ENCODE measurements around the gene ANKS1B.

ANKS1B gene

DNA sequence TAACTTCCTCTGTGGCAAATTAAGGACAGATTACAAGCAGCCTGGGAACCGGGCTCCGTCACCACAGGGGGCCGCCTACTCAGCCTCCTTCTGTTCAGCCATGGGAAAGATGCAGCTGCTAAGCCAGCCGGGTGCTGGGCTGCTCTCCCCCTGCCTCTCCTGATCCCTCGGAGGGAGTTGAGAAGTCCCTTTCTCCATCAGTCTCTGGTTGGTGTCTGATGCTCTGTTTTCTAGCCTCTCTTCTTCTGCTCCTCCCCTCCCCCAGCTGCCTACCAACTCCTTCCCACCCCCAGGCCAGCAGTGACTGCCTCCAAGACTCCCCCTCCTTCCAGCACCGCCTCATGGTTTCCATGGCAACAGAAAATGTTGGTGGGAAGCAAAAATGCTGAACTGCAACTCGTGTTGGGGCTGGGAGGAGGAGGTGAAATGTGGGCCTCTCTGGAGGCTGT is 853.0 kb downstream of the ANKS1B start:
- no peak for DNase-seq (ENCODE audit: low read depth in 3 of 3)

DNA sequence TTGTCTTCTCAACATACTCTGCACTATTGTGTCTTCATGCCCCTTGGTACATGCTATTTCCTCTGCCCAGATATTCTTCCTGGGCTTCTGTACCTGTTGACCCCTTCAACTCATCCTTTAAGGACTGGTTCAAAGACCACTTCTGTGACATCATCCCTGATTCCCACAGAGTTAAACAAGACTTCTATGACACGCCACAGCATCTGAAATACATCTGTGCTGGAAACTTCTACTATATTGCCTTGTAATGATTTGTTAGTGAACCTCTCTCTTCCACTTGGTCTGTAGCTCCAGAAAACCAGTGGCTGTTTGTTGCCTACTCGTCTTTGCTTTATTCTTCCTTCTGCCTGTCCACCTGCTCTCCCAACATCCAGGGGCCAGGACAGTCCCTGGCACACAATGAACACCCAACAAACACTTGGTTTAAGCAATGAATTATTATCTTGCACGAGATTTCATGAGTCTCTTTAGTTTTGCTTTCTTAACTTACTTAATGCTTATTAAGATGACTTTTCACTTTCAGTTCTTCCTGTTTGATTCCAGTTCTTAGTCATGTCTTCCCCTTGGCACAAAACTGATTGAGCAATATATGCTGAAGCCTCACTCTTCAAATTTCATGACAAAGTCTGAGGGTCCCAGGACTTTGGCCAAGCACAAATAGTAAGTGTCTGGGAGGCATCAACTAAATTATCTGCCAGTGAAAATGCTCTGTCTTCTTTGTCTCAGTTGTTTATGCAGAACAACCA is 853.8 kb downstream of the ANKS1B start:
- no peak for DNase-seq (ENCODE audit: low read depth in 3 of 3)

GRCh38 chr12:99128246-99128802 is 856.4 kb downstream of the ANKS1B start:
- DNase-seq (ENCODE audit: low read depth in 3 of 3) = no peak

DNA sequence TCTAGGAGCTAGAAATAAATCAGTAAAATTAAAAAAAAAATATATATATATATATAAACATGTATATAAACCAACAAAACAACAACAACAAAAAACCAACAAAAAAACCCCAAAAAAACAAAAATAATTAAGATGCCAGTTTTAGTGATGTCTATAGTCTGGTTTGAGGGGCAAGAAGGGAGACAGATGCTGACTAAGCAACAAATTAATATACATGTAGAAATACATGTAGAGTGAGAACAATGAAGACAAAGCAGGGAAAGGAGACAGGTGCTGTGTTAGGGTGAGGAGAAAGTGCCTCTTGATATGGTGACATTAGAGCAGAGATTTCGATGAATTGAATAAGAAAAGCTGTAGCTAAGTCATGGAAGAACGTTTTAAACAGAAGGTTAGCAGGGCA is 861.8 kb downstream of the ANKS1B start:
- no peak for DNase-seq (ENCODE audit: low read depth in 3 of 3)

- no peak for DNase-seq (ENCODE audit: low read depth in 3 of 3)
These were observed 862.2 kb downstream of the ANKS1B start for GRCh38 chr12:99122496-99122895.

DNA sequence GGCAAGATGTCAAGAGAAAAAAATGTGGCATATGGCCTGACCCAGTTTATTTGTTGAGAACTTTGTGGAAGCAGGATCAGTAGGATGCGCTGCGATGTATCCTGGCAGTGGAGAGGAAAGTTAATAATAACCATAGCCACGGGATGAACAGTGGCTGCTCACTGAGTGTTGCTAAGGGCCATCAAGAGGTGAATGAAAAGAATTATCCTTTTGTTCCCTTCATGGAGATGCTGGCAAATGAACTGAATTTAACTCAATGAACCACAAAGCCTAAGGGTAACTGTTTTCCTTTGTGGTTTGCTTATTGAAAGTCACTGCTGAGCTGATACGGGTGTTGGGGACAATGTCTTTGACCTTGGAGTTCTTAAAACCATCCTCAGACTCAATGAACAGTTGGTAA is 863.2 kb downstream of the ANKS1B start:
- no peak for DNase-seq (ENCODE audit: low read depth in 3 of 3)

GRCh38 chr12:99119943-99120342 is 864.8 kb downstream of the ANKS1B start:
- DNase-seq (ENCODE audit: low read depth in 3 of 3) = no peak

GRCh38 chr12:99119449-99119848 is 865.3 kb downstream of the ANKS1B start:
- no peak for DNase-seq (ENCODE audit: low read depth in 3 of 3)

DNA sequence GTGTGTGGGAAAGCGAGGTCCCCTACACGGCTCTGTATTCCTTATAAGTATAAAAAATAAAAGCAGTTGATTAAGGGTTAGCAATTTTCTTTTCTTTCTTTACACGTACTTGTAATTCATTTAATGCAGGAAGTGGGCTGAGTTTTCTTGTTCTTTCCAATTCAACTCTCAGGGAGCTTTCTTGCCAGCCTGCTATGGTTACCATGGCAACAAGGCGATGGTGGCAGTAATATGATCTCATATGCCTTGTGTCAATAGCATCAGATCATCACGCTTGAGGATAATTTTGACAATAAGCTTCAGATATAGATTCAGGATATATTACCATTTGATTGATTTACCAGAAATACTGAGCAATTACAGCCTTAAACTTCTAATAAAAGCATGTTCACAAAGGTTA is 873.1 kb downstream of the ANKS1B start:
- no peak for DNase-seq (ENCODE audit: low read depth in 3 of 3)

- DNase-seq (ENCODE audit: low read depth in 3 of 3) = no peak
These were observed 873.9 kb downstream of the ANKS1B start for GRCh38 chr12:99110868-99111267.

GRCh38 chr12:99110212-99110611 is 874.5 kb downstream of the ANKS1B start:
- no peak for DNase-seq (ENCODE audit: low read depth in 3 of 3)

DNA sequence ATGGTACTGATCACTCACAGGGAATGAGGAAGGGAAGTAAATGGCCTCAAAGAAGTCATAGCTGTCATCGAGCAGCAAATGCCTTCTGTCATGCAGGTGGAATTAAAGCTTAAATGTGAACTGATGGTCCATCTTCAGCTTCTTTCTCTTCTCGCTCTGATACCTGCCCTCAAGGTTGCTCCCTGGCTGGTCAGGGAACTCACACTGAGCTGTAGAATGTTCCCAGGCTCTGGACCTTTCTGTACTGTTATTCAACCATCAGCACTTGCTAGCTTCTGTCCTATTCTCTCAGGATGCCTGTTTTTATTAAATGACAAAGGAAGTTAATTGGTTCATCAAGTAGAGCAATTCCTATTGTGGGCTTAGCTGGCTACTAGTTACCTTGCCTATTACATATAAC is 875.8 kb downstream of the ANKS1B start:
- DNase-seq (ENCODE audit: low read depth in 3 of 3) = no peak

GRCh38 chr12:99099786-99100185 is 885.0 kb downstream of the ANKS1B start:
- DNase-seq (ENCODE audit: low read depth in 3 of 3) = no peak

GRCh38 chr12:99097171-99097570 is 887.6 kb downstream of the ANKS1B start:
- DNase-seq (ENCODE audit: low read depth in 3 of 3) = no peak

DNA sequence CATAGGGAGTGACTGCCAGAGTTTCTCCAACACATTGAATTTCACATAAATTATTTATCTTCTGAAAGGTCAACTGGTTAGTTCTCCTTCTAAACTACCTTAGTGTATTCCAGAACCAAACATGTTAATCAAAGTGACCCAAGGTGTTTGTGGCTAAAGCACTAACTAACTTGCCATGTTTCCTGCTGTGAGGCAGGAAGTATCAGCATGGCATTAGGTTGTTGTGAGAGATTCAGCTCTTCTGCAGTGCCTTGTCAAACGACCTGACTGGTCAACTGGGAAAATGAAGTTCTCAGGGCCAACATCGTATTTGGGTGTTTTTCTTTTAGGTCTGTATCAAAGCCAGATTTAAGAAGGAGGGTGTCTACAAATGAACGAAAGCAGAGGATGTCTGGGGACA is 891.6 kb downstream of the ANKS1B start:
- no peak for DNase-seq (ENCODE audit: low read depth in 3 of 3)

DNA sequence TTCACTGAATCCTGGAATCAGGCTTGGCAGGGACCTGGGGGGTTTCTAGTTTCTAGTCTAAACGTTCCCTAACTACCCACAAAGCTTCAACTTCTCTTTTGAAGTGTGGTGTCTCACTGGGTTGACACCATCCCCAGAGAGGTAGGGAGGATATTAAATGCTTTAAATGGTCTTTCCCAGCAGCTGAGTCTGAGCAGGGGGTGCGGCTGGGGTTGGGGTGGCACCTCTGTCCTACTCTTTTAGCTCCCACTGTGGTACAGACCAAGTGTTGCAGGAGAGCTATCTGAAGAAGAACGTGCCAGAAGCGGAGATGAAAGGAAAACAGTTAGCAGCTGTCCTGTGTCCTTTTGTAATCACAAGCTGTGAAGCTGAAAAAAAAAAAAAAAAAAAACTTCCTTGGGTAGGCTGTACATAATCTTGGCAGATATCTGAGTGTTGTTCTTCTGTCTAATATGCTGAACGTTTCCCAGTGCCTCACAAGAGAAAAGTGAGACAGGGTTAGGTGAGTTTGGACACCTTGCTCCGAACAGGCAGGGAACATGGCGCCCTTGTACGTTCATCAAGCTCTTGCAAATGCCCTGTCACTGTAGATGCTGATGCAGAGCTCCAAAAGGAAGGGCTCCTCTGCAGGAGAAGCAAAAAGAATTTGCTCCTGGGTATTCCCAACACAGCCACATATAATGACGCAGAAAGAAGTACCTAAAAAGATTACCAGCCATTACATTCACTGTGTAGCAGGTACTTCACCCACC is 892.5 kb downstream of the ANKS1B start:
- DNase-seq (ENCODE audit: low read depth in 3 of 3) = no peak

GRCh38 chr12:99087278-99087677 is 897.5 kb downstream of the ANKS1B start:
- DNase-seq (ENCODE audit: low read depth in 3 of 3) = no peak

DNA sequence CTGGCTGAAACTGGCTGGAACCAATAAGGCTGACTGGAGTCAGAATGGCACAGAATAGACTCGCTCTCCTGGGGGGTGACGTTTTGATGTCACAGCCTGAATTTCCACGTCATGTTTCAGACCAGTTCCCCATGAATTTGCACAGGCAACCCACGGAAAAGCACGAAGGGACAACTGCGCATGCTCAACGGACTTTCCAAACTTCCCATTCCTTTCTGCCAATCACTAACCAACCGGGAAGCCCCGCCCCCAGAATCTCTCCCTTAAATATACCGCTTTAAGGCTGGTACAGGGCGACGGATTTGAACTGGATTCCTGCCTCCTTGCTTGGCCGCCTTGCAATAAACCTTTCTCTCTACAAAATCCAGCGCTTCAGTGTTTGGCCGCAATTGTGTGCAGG is 904.9 kb downstream of the ANKS1B start:
- DNase-seq (ENCODE audit: low read depth in 3 of 3) = no peak

GRCh38 chr12:99068993-99069747 is 915.6 kb downstream of the ANKS1B start:
- no peak for DNase-seq (ENCODE audit: low read depth in 3 of 3)

DNA sequence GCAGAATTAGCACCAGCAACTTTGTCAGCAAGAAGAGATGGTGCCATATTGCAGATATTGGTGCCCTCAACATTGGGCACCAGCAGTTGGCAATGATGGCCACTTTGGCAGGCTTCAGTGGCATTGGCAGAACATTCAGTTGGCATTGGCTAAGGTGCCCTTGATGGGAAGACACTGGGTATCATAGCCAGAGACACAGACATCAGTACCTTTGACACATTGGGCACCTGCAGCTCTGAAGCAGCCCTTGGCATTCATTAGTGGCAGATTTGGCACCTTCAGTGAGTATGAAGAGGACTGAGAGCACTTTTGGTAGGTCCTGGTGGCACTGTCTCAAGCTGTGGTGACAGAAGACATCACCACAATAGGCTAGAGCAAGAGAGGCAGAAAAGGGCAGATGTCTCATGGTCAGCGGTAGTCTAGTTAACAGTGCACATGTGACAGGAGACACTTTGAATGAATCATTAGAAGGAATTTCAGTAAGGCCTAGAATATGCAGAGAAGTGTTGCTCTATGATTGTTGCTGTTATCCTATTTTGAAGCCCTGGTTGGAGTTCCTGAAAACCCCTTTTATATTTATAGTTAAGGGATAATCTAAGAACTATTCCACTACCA is 917.5 kb downstream of the ANKS1B start:
- no peak for DNase-seq (ENCODE audit: low read depth in 3 of 3)

GRCh38 chr12:99066726-99067125 is 918.0 kb downstream of the ANKS1B start:
- DNase-seq (ENCODE audit: low read depth in 3 of 3) = no peak

DNA sequence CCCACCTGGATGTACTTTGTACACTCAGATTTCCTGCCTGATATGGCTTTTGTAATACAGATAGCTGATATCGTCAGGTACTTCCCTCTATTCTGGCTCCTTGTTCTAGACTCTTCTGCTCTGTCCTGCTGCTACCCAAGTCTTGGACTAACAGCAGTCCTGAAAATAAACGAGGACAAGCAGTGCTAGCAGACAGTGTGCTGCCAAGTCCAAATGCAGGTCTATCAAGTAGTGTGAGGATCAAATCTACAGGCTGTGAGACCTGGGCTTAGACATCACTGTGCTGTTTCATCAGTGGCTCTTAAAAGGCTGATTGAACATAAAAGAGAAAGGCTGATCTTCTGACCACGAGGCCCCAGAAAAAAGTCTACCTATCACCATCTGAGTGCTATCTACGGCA is 921.6 kb downstream of the ANKS1B start:
- no peak for DNase-seq (ENCODE audit: low read depth in 3 of 3)

Measured in stimulated activated CD4-positive, alpha-beta T cell treated with anti-CD3 and anti-CD28 coated beads, TNF-alpha, amount 100 ng/mL, for 4 hours (primary cell).